ENCODE results near the gene SPATA21.

Gene SPATA21

DNA sequence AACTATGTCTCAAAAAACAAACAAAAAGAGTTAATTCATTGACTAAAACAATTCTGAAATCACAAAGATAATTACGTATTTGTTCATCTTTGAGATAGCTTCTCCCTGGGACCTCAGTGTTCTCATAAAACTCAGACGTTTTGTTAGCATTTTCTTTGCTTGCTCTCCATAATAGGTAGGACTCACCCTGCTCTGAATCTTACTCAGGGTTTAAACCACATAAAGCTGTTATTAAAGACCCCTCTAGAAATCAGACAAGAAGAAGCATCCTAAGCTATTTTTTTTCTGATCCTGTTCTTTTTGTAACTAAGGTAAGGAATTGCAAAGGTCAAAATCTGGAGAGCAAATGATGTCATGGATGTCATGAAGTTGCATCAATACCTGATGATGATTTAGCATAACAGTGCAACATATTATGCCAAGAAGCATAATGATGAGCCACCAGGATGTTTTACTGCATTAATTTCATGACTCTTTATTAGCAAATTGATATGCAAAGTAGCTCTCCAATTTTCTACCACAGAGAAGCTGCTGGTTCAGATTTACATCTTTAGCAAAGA is 87.3 kb downstream of the SPATA21 start:
- no peaks in the 10 kb centered on the region for H3K27me3 Mint-ChIP-seq (ENCODE audit: low read depth, poor library complexity)
- H3K27ac Mint-ChIP-seq, result no peak overlapping the region
- TF ChIP-seq, protein P1, sequence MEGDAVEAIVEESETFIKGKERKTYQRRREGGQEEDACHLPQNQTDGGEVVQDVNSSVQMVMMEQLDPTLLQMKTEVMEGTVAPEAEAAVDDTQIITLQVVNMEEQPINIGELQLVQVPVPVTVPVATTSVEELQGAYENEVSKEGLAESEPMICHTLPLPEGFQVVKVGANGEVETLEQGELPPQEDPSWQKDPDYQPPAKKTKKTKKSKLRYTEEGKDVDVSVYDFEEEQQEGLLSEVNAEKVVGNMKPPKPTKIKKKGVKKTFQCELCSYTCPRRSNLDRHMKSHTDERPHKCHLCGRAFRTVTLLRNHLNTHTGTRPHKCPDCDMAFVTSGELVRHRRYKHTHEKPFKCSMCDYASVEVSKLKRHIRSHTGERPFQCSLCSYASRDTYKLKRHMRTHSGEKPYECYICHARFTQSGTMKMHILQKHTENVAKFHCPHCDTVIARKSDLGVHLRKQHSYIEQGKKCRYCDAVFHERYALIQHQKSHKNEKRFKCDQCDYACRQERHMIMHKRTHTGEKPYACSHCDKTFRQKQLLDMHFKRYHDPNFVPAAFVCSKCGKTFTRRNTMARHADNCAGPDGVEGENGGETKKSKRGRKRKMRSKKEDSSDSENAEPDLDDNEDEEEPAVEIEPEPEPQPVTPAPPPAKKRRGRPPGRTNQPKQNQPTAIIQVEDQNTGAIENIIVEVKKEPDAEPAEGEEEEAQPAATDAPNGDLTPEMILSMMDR (IDR thresholded peaks at IDR 0.05), result no peak
- peaks cover 16% of the 10 kb centered on the region for H3K36me3 Mint-ChIP-seq (ENCODE audit: low read depth)
- peaks cover 7% of the 10 kb centered on the region for H3K9me3 Mint-ChIP-seq
- H3K4me1 Mint-ChIP-seq, result peaks cover 30% of the 10 kb centered on the region
- no peak for DNase-seq
- peak overlapping the region; percentile 90 for H3K4me3 Mint-ChIP-seq
